HepG2 (cell line): ENCODE measurements around the gene NACC2. TPM values are rescaled to one million over a fixed set of nuclear protein-coding genes. Genes with fewer than 3 reads are reported as not detected.

Source experiments
- ARHGAP35 ChIP-seq: sonication (generic); formaldehyde crosslinking; IDR thresholded peaks from 2 replicates; pipeline ENCODE4 v1.9.0; 2022; ENCODE audit warnings: mild to moderate bottlenecking, inconsistent platforms, moderate library complexity, missing genetic modification reagents, borderline replicate concordance
- HINFP ChIP-seq: sonication (generic); formaldehyde crosslinking; IDR thresholded peaks from 2 replicates; pipeline ENCODE4 v1.4.0; 2020; ENCODE audit warnings: low read depth, mild to moderate bottlenecking, missing genetic modification reagents
- MXI1 ChIP-seq: IDR thresholded peaks from 3 replicates; pipeline ENCODE4 v1.6.1; 2012; ENCODE audit warnings: low read depth, low read length, inconsistent platforms, borderline replicate concordance
- NR1H2 ChIP-seq: sonication (generic); formaldehyde crosslinking; IDR thresholded peaks from 2 replicates; pipeline ENCODE4 v1.8.1; 2022; ENCODE audit warnings: low read depth, missing genetic modification reagents, borderline replicate concordance
- PCBP1 ChIP-seq: fragments of 200-400 bp; formaldehyde crosslinking; IDR thresholded peaks from 2 replicates; pipeline ENCODE4 v1.6.1; 2017; ENCODE audit warnings: mild to moderate bottlenecking, low read depth, low read length, borderline replicate concordance
- TARDBP ChIP-seq: sonication (generic); formaldehyde crosslinking; IDR thresholded peaks from 2 replicates; pipeline ENCODE4 v1.8.0; 2022; ENCODE audit warnings: mild to moderate bottlenecking, missing genetic modification reagents
- TRIM22 ChIP-seq: fragments of 450-650 bp; IDR thresholded peaks from 2 replicates; pipeline ENCODE4 v1.6.1; 2017
- XRCC5 ChIP-seq: fragments of 200-400 bp; formaldehyde crosslinking; optimal IDR thresholded peaks from 2 replicates; pipeline ENCODE3; 2017; ENCODE audit warnings: mild to moderate bottlenecking, low read length
- ZBTB8A ChIP-seq: sonication (generic); formaldehyde crosslinking; IDR thresholded peaks from 2 replicates; pipeline ENCODE4 v1.4.0; 2020; ENCODE audit warnings: mild to moderate bottlenecking, low read depth, missing genetic modification reagents, borderline replicate concordance
- ZFP36 ChIP-seq: fragments of 150-350 bp; IDR thresholded peaks from 2 replicates; pipeline ENCODE4 v1.6.1; 2018; ENCODE audit warnings: borderline replicate concordance, low read length, low read depth; ENCODE audit not compliant: partially characterized antibody
- ZFP37 ChIP-seq: sonication (generic); formaldehyde crosslinking; IDR thresholded peaks from 2 replicates; pipeline ENCODE4 v1.4.0; 2020; ENCODE audit warnings: missing genetic modification reagents, borderline replicate concordance
- ZMAT3 ChIP-seq: sonication (generic); formaldehyde crosslinking; conservative IDR thresholded peaks from 2 replicates; pipeline ENCODE4 v1.7.0; 2021; ENCODE audit warnings: missing genetic modification reagents
- ZNF276 ChIP-seq: sonication (generic); formaldehyde crosslinking; IDR thresholded peaks from 2 replicates; pipeline ENCODE4 v1.4.0; 2020; ENCODE audit warnings: mild to moderate bottlenecking, low read depth, missing genetic modification reagents
- ZNF335 ChIP-seq: sonication (generic); formaldehyde crosslinking; IDR thresholded peaks from 2 replicates; pipeline ENCODE4 v1.4.0; 2020; ENCODE audit warnings: missing genetic modification reagents
- ZNF574 ChIP-seq: sonication (generic); formaldehyde crosslinking; IDR thresholded peaks from 2 replicates; pipeline ENCODE4 v1.4.0; 2020; ENCODE audit warnings: missing genetic modification reagents
- ZNF597 ChIP-seq: sonication (generic); formaldehyde crosslinking; IDR thresholded peaks from 2 replicates; pipeline ENCODE4 v1.5.0; 2020; ENCODE audit warnings: missing genetic modification reagents
- ZNF740 ChIP-seq: sonication (generic); formaldehyde crosslinking; IDR thresholded peaks from 2 replicates; pipeline ENCODE4 v1.4.0; 2020; ENCODE audit warnings: missing genetic modification reagents
- ZSCAN22 ChIP-seq: sonication (generic); formaldehyde crosslinking; IDR thresholded peaks from 2 replicates; pipeline ENCODE4 v1.4.0; 2020; ENCODE audit warnings: mild to moderate bottlenecking, missing genetic modification reagents
- polyA plus RNA-seq, 8 experiments: library from polyadenylated mRNA; depleted of rRNA in 3 of 8; stranded (reverse) in 7 of 8; unstranded in 1 of 8; fragments of >200 nt; fragmentation: Illumina TruSeq in 4 of 8; extraction: Trizol in 4 of 8; gene quantifications; 2 replicates each; pipeline versions ENCODE4 v1.2.1 to v1.2.3, GENCODE V29; 2011 to 2016; ENCODE audit warnings: low read depth in 4 of 8, missing spikeins in 1 of 8, mixed read lengths in 1 of 8; ENCODE audit not compliant: insufficient read depth in 1 of 8
- total RNA-seq, 5 experiments: library from RNA; depleted of rRNA; stranded (reverse); fragments of >200 nt; fragmentation: Illumina TruSeq; extraction: Trizol; gene quantifications; 2 replicates each; pipeline ENCODE4 v1.2.3, GENCODE V29; 2016; ENCODE audit warnings: low read depth in 1 of 5

The NACC2 gene
- total and polyA plus RNA-seq, 2 of the 13 experiments (the other 11 are each of a cell fraction or from before 2014, with no cell fraction given): 5.9 to 12.3 TPM

- TF ChIP-seq HINFP (CRISPR knock-in tag) (peak; percentile 76), MXI1 (peak; percentile 63; the same call in 1 of the 3 replicates), ZMAT3 (CRISPR knock-in tag) (0 out of 2 replicates have a peak, but pooled peaks have one; percentile 55), ZFP36 (peak; percentile 19), ZBTB8A (no peak), ARHGAP35 (CRISPR knock-in tag) (no peak; the same call in 1 of the 2 replicates), ZNF597 (CRISPR knock-in tag) (no peak), ZFP37 (CRISPR knock-in tag) (0 out of 2 replicates have a peak, but pooled peaks have one; percentile 55), ZNF574 (CRISPR knock-in tag) (peak; percentile 52), ZSCAN22 (no peak), ZNF335 (peak; percentile 38; the same call in 1 of the 2 replicates), NR1H2 (CRISPR knock-in tag) (peak; percentile 47; the same call in 1 of the 2 replicates), TRIM22 (no peak), ZNF276 (CRISPR knock-in tag) (no peak), PCBP1 (0 out of 2 replicates have a peak, but pooled peaks have one; percentile 2), XRCC5 (no peak), TARDBP (CRISPR knock-in tag) (0 out of 2 replicates have a peak, but pooled peaks have one; percentile 51), ZNF740 (CRISPR knock-in tag) (0 out of 2 replicates have a peak, but pooled peaks have one; percentile 29)
These were observed 102.3 kb downstream of the NACC2 start (continued) for GRCh38 chr9:135992486-135993408.
